ENCODE measurements around the gene ZNF808.
"Not testable (repeated sequence)": the region's sequence is repeated elsewhere in the genome, so short reads cannot be mapped to it uniquely, and the experiment has no call there.

ZNF808 gene

GRCh38 chr19:52527134-52527955 is at the start of gene ZNF808:
ZNF808 (plus strand) TSS chr19:52527668; CDS start chr19:52543285, 15,617 bp downstream.
- intact Hi-C loops (cut with DNase I), result no loop called here
- DNase-seq, result peak; percentile 87 to 98 (median 95)

- intact Hi-C loops (cut with DNase I); DNase-seq: not testable (repeated sequence)
Observed at GRCh38 chr19:52484111-52484743, 43.2 kb upstream of the ZNF808 start.

GRCh38 chr19:52485064-52485463 is 42.4 kb upstream of the ZNF808 start:
- intact Hi-C loops (cut with DNase I); DNase-seq: not testable (repeated sequence)

GRCh38 chr19:52485561-52486240 is 41.8 kb upstream of the ZNF808 start:
- DNase-seq; intact Hi-C loops (cut with DNase I): not testable (repeated sequence)

DNA sequence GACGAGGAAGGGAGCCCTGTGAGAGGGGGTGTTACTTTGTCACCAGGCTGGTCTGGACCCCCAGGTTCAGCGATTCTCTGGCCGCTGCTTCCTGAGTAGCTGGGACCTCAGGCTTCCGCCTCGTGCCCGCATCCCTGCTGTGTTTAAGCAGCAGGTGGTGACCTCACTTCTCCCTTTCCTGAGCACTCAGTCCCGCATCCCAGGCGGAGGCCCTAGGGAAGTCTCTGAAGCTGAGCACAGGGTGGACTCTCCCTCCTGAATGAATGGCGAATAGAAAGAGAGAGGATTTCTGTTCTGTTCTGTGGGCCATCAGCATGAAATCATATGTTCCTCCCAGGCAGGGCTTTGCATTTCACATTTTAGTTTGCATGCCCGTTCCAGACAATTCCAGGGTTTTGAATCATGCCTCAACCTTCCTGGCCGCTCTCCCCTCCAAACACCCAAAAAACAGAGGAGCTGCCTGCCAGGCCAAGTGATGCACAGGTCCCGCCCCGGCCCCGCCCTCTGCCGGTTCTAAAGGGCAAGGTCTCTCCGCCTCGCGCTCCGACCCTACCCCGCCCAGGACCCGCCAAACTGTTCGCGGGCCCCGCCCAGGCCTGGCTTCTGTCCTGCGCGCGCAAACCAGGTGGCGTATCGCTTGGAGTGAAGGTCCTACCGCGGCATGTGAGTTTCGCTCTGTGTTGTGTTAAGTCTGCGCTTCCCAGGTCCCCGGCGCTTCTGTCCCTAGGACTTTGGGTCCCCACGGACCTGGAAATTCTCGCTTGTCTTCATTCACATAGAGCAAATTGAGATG is 35.1 kb upstream of the ZNF808 start:
- DNase-seq, result no peak
- intact Hi-C loops (cut with DNase I), result no loop called here

DNA sequence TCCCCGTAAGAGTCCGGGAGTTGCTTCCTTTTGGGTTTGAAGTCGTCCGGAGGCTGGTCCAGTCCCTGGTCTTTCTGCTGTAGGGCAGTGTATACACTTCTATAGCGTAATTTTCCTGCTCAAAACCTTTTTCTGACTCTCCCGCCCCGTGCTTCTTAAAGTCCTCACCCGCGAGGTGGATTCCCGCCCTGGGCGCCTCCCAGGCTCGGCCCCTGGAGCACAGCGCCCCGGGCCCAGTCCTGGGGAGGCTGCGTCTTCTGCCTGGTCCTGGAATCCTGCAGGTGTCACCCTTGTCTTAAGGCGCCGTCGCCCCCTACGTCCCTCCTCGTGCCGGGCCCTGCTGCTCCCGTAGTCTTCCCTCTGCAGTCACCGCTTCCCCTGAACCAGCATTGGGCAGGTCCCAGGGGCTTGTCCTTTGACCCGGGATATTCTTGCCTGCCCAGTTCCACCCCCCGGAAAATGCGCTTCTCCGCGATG is 34.4 kb upstream of the ZNF808 start:
- intact Hi-C loops (cut with DNase I), result no loop called here
- DNase-seq, result no peak

DNA sequence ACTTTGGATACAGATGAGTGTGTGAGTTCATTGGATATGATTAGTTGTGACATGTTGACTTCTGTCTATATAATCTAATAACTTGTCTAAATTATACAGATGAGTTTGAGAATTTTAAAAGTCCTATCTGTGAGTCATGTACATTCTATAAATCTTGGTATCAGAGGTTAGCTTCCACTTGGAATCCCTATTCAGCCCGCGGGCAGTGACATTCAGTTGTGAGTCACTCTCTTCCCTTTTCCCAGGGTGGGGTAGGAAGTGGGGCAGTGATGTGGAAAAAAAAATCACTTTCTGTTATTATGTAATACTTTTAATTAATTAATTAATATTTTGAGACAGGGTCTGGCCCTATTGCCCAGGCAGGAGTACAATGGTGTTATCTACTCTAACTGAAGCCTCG is 33.0 kb upstream of the ZNF808 start:
- DNase-seq, result no peak
- intact Hi-C loops (cut with DNase I), result no loop called here

DNA sequence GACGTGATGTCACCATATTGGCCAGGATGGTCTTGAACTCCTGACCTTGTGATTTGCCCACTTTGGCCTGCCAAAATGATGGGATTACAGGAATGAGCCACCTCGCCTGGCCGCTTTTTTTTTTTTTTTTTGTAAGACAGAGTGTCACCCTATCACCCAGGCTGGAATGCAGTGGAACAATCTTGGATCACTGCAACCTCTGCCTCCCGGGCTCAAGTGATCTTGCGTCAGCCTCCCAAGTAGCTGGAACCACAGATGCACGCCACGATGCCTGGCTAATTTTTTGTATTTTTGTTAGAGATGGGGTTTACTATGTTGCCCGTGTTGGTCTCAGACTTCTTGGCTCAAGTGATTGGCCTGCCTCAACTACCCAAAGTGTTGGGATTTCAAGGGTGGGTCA is 28.9 kb upstream of the ZNF808 start:
- intact Hi-C loops (cut with DNase I), result no loop called here
- no peak for DNase-seq

- intact Hi-C loops (cut with DNase I), result not testable (repeated sequence)
Observed at GRCh38 chr19:52500474-52500873, 27.0 kb upstream of the ZNF808 start.

DNA sequence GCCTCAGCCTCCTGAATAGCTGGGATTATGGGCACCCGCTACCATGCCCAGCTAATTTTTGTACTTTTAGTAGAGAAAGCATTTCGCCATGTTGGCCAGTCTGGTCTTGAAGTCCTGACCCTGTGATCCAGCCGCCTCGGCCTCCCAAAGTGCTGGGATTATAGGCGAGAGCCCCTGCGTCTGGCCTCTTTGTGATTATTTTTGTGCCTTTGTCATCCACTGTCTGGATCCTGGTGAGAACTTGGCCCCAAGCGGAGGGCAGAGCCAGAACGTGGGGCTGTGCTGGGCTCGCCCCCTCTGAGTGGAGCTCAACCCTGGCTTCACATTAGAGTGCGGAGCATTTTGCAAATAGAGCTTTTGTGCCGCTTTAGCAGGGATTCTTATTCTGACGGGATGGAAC is 26.5 kb upstream of the ZNF808 start:
- DNase-seq, result not testable (repeated sequence)

More at GRCh38 chr19:52500474-52500873, 27.0 kb upstream of the ZNF808 start:
- DNase-seq, result not testable (repeated sequence)

GRCh38 chr19:52507266-52507665 is 20.2 kb upstream of the ZNF808 start:
- DNase-seq, result peak in 28 of 42 donors; percentile 6 to 64 (median 46)
- intact Hi-C loops (cut with DNase I), result no loop called here

More for the DNA sequence above, 26.5 kb upstream of the ZNF808 start:
- intact Hi-C loops (cut with DNase I), result not testable (repeated sequence)

GRCh38 chr19:52516191-52516590 is 11.3 kb upstream of the ZNF808 start:
- peak in 1 of 42 donors; percentile 9 for DNase-seq
- intact Hi-C loops (cut with DNase I), result no loop called here

DNA sequence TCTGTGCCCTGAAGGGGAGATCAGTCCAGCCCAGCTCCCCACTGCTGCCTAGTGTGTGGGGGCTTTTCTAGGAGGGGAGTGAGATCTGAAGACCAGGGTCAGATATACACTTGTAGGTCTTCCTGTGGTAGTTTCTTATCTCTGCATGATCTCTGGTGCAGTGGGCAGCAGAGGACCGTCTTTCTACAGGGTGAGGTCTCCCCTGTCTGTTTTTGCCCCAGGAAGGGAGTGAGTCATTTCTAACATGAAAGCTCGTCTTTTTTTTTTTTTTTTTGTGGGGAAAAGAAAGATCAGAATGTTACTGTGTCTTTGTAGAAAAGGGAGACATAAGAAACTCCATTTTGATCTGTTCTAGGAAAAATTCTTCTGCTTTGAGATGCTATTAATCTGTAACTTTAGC is 8.8 kb upstream of the ZNF808 start:
- intact Hi-C loops (cut with DNase I), result no loop called here
- no peak for DNase-seq

DNA sequence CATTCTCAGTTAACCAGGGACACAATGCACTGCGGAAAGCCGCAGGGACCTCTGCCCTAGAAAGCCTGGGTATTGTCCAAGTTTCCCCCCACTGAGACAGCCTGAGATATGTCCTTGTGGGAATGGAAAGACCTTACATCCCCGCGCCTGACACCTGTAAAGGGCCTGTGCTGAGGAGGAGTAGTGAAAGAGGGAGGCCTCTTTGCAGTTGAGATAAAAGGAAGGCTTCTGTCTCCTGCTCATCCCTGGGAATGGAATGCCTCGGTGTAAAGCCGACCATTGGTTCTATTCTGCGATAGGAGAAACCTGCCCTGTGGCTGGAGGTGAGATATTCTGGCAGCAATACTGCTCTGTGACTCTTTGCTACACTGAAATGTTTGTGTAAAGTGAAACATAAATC is 8.3 kb upstream of the ZNF808 start:
- DNase-seq; intact Hi-C loops (cut with DNase I): not testable (repeated sequence)

- no peak for DNase-seq
- intact Hi-C loops (cut with DNase I), result no loop called here
Observed at GRCh38 chr19:52520013-52520412, 7.5 kb upstream of the ZNF808 start.

DNA sequence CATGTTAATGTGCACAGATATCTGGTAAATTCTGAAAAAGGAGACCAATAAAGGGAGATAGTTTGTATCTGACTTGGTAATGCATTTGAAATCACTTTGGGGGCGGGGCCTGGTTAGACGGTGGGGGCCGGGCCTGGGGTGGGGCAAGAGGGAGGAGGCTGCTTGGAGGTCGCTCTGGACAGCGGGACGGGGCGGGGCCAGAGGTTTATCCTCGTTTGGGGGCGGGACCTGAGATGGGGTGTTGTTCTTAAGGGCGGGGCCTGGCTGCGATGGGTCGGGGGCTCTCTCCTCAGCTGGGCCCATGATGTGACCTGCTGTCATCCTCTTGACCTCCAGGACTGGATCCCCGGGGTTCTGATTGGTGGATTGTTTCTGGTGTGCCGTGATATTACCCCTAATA is 4.9 kb upstream of the ZNF808 start:
- intact Hi-C loops (cut with DNase I), result no loop called here

DNA sequence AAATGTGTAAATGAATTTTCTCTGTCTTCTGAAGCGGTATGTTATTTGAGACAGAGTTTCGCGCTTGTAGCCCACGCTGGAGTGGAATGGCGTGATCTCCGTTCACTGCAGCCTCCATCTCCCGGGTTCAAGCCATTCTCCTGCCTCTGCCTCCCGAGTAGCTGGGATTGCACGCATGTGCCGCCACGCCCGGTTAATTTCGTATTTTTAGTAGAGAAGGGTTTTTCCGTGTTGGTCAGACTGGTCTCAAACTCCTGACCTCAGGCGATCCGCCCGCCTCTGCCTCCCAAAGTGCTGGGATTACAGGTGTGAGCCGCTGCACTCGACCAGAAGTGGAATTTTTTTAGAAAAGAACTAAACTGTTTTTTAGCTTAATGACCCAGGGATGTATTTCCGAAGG is 3.4 kb upstream of the ZNF808 start:
- DNase-seq, result no peak
- intact Hi-C loops (cut with DNase I), result no loop called here

More for the DNA sequence above, 4.9 kb upstream of the ZNF808 start:
- no peak for DNase-seq

GRCh38 chr19:52527956-52528351 is 486 bp downstream of the ZNF808 start:
- DNase-seq, result peak in 29 of 42 donors; percentile 3 to 49 (median 21)
- intact Hi-C loops (cut with DNase I), result no loop called here

DNA sequence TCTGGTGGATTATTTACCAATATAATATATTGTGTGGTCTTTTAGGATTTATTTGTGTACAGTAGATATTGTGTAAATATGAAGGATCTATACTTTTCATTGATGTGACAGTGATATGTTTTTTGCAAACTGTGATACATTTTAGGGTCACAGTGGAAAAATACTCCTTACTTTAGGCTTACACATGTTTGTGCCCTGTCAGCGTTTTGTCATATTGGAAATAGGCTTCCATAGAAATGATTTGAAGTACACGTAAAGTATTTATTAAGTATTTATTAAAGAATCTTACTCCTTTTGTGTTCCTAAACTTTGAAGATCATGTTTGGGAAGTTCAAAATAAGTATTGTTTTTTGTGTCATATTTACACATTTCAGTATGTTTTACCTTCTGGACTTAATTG is 5.0 kb downstream of the ZNF808 start:
- DNase-seq, result no peak
- intact Hi-C loops (cut with DNase I), result no loop called here
